A375 (cell line): ENCODE data around the gene HOXA13. TPM values are rescaled to one million over a fixed set of nuclear protein-coding genes. Genes with fewer than 3 reads are reported as not detected.

Experiments
- small RNA-seq: library from RNA; depleted of rRNA; stranded (forward); fragments of <200 nt; gene quantifications from one replicate; pipeline ENCODE3, GENCODE V24; 2014
- total RNA-seq: library from RNA; depleted of rRNA; stranded (reverse); fragments of >200 nt; shearing (Covaris generic); gene quantifications from 2 replicates; pipeline ENCODE4 v1.2.3, GENCODE V29; 2014; rRNA removed

Gene HOXA13
- 0.11 and 0.26 TPM in 2 replicates for total RNA-seq

DNA sequence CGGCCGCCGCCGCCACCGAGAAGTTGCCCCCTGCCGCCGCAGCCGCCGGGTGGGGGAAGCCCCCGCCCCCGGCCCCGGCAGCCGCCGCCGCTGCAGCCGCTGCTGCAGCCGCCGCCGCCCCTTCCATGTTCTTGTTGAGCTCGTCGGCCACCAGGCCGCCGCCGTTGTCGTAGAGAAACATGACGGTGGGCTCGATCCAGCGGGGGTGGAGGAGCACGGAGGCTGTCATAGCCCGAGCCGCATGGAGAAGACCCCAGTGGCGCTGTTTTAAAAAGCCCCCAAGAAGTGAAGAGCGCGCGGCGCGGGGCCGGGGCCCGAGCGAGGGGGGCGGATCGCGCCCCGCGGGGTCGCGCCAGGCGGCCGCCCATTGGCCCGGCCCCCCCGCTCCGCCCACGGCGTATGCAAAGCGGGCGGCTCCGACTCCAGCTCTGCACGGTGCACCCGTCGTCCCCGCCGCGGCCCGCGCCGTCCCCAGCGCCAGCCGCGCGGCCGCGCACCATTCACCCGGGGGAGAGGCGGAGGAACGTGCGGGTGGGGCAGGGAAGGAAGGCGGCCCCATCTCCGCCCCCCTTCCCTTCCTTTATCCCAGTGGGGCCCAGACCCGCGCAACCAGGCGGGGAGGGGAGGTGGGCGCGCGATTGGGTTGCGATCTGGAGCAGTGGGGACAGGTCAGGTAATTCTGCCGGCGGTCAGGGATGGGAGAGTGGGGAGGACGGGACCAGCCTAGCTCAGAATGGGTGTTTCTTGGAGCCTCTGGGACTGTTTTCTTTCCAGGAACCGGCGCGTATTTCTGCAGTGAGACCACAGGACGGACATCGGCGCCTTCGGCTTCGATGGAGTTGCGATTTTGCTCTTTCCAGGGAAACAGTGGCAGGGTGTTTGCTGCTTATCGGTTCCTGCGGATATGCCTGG, at the start of gene HOXA13:
Gene HOXA13 (minus strand): TSS at position 243 of the 912 bp plus-strand sequence. CDS start 14 bp downstream, at position 229.

GRCh38 chr7:27242555-27243339, 42.9 kb upstream of the HOXA13 start, which contains the start of gene EVX1:
TSS of gene EVX1 (plus strand) at chr7:27242802. CDS start at chr7:27243031, 229 bp downstream.

GRCh38 chr7:27185013-27185853, 14.7 kb downstream of the HOXA13 start, which contains the start of gene HOXA11:
TSS of gene HOXA11 (minus strand) at chr7:27185232. CDS start at chr7:27185144, 88 bp downstream.

DNA sequence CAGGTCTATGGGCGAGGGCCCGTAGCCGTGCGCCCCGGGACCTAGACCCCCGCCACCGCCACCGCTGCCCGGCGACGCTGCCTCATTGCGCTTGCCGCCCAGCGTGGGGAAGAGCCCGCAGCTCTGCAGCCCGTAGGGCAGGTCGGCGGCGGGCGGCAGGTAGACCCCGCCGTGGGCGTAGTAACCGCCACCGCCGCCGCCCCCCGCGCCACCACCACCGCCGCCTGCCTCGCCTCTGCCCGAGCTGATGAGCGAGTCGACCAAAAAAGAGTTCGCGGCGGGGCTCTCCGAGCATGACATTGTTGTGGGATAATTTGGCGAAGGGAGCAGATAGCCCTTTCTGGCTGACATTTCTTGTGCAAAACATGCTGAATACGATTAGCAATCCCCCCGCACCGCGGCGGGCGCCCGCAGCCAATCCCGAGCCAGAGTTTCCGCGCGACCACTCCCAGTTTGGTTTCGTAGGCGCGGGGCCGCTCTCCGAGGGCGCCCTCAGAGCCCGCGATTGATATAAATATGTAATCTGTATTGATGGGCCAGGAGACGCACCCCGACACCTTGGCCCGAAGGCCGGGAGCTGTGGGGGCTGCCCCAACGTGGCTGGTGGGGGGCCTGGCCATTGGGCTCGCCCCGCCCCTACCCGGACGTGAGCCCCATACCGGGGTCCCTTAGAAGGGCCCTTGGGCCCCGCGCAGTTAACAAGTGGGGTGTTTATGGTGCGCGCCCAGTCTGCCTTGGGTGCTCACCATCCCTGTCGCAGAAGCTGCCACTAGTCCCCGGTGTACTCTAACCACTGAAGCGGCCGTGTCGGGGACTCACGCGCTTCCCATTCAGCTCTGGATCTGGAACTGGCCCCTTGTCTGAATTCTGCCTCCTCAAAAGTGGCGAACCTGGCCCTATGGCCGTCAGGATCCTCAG, 25.7 kb downstream of the HOXA13 start, which contains the start of gene HOXA10:
Gene HOXA10 (minus strand): TSS at position 365 of the 918 bp plus-strand sequence. CDS start 14 bp downstream, at position 351.

GRCh38 chr7:27165089-27165995, 34.5 kb downstream of the HOXA13 start, which contains the start of gene HOXA9:
TSS of gene HOXA9 (minus strand) at chr7:27165537. CDS start at chr7:27165457, 80 bp downstream.

GRCh38 chr7:27156508-27156898, 43.4 kb downstream of the HOXA13 start, which contains the start of gene HOXA7:
TSS of gene HOXA7 (minus strand) at chr7:27156675. CDS start at chr7:27156545, 130 bp downstream.

GRCh38 chr7:27151931-27152815, 47.7 kb downstream of the HOXA13 start, which contains the start of gene HOXA3:
TSS of gene HOXA3 (minus strand) at chr7:27152583. CDS start at chr7:27110640, 41,943 bp downstream.

GRCh38 chr7:27147199-27148030, 52.5 kb downstream of the HOXA13 start, which contains the start of gene HOXA6:
TSS of gene HOXA6 (minus strand) at chr7:27147774. CDS start at chr7:27147749, 25 bp downstream.

Small RNA genes lying within 50 kb of the gene (small RNA-seq; reads per million reads assigned to genes)
- gene AC004080.5 (not detected), gene RF02140 (not detected), gene RF02141 (not detected)

Other genes starting within 250 kb of the HOXA13 start
- gene HOXA1, start 104.1 kb downstream of the HOXA13 start, total RNA-seq, result 0.94 and 1.1 TPM in 2 replicates
- gene HOXA2, start 97.4 kb downstream of the HOXA13 start, total RNA-seq, result 1.4 TPM in 2 replicates
- 2.9 and 4.0 TPM in 2 replicates for gene HOXA4, start 69.3 kb downstream of the HOXA13 start, total RNA-seq
- gene HOXA5, start 56.4 kb downstream of the HOXA13 start, total RNA-seq, result 13.1 and 25.2 TPM in 2 replicates
- gene HOXA6, start 52.3 kb downstream of the HOXA13 start, total RNA-seq, result 5.7 TPM in 2 replicates
- 2.5 and 2.6 TPM in 2 replicates for gene HOXA3, start 47.5 kb downstream of the HOXA13 start, total RNA-seq
- gene HOXA7, start 43.4 kb downstream of the HOXA13 start, total RNA-seq, result not detected in 2 replicates
- 1.2 and 1.3 TPM in 2 replicates for gene HOXA9, start 34.6 kb downstream of the HOXA13 start, total RNA-seq
- 14.8 and 16.1 TPM in 2 replicates for gene HOXA10, start 25.8 kb downstream of the HOXA13 start, total RNA-seq
- 1.2 TPM in 2 replicates for gene HOXA11, start 14.9 kb downstream of the HOXA13 start, total RNA-seq
- gene EVX1, start 42.7 kb upstream of the HOXA13 start, total RNA-seq, result not detected in 2 replicates